Measurements from ENCODE around the gene PCP4. TPM values are rescaled to one million over a fixed set of nuclear protein-coding genes. Genes with fewer than 3 reads are reported as not detected.

The PCP4 gene
- total RNA-seq, 1 donor from 2014 or later = not detected

- H3K4me3 ChIP-seq (ENCODE audit: low read depth, low read length) = no peak overlapping the region
- H3K36me3 ChIP-seq (ENCODE audit: control insufficient read depth, insufficient read depth, low read length) = no peaks in the 10 kb centered on the region
- no peaks in the 10 kb centered on the region for H3K27me3 ChIP-seq (ENCODE audit: control insufficient read depth, insufficient read depth, low read length)
- DNase-seq (ENCODE audit: low read depth) (no peak), FAIRE-seq (no peak)
- TF ChIP-seq CTCF (IDR thresholded peaks at IDR 0.05; ENCODE audit: insufficient read depth, low read length, severe bottlenecking) = no peak
Observed at GRCh38 chr21:39938086-39938625, 70.9 kb downstream of the PCP4 start.

GRCh38 chr21:39946199-39946598 lies 79.0 kb downstream of the PCP4 start:
- no peak for DNase-seq (ENCODE audit: low read depth)
- no peak overlapping the region for H3K4me3 ChIP-seq (ENCODE audit: low read depth, low read length)
- H3K27me3 ChIP-seq (ENCODE audit: control insufficient read depth, insufficient read depth, low read length) = no peaks in the 10 kb centered on the region
- FAIRE-seq = no peak
- H3K36me3 ChIP-seq (ENCODE audit: control insufficient read depth, insufficient read depth, low read length) = no peaks in the 10 kb centered on the region
- no peak for TF ChIP-seq CTCF (IDR thresholded peaks at IDR 0.05; ENCODE audit: insufficient read depth, low read length, severe bottlenecking)

GRCh38 chr21:39947031-39947430 lies 79.8 kb downstream of the PCP4 start:
- Histone ChIP-seq H3K27me3 (ENCODE audit: control insufficient read depth, insufficient read depth, low read length) (no peaks in the 10 kb centered on the region), H3K4me3 (ENCODE audit: low read depth, low read length) (no peak overlapping the region), H3K36me3 (ENCODE audit: control insufficient read depth, insufficient read depth, low read length) (no peaks in the 10 kb centered on the region)
- TF ChIP-seq CTCF (IDR thresholded peaks at IDR 0.05; ENCODE audit: insufficient read depth, low read length, severe bottlenecking) = no peak
- FAIRE-seq (no peak), DNase-seq (ENCODE audit: low read depth) (no peak)

- FAIRE-seq (no peak), DNase-seq (ENCODE audit: low read depth) (no peak)
- no peaks in the 10 kb centered on the region for H3K27me3 ChIP-seq (ENCODE audit: control insufficient read depth, insufficient read depth, low read length)
- TF ChIP-seq CTCF (IDR thresholded peaks at IDR 0.05; ENCODE audit: insufficient read depth, low read length, severe bottlenecking) = no peak
- no peaks in the 10 kb centered on the region for H3K36me3 ChIP-seq (ENCODE audit: control insufficient read depth, insufficient read depth, low read length)
- H3K4me3 ChIP-seq (ENCODE audit: low read depth, low read length) = no peak overlapping the region
Observed at GRCh38 chr21:39951183-39952101, 84.2 kb downstream of the PCP4 start.

GRCh38 chr21:39952265-39952664 lies 85.0 kb downstream of the PCP4 start:
- no peak for TF ChIP-seq CTCF (IDR thresholded peaks at IDR 0.05; ENCODE audit: insufficient read depth, low read length, severe bottlenecking)
- no peak overlapping the region for H3K4me3 ChIP-seq (ENCODE audit: low read depth, low read length)
- H3K27me3 ChIP-seq (ENCODE audit: control insufficient read depth, insufficient read depth, low read length) = no peaks in the 10 kb centered on the region
- FAIRE-seq (no peak), DNase-seq (ENCODE audit: low read depth) (no peak)
- no peaks in the 10 kb centered on the region for H3K36me3 ChIP-seq (ENCODE audit: control insufficient read depth, insufficient read depth, low read length)
